ENCODE data around the gene CHST8.
"Not testable (repeated sequence)": the region's sequence is repeated elsewhere in the genome, so short reads cannot be mapped to it uniquely, and the experiment has no call there.

The CHST8 gene

DNA sequence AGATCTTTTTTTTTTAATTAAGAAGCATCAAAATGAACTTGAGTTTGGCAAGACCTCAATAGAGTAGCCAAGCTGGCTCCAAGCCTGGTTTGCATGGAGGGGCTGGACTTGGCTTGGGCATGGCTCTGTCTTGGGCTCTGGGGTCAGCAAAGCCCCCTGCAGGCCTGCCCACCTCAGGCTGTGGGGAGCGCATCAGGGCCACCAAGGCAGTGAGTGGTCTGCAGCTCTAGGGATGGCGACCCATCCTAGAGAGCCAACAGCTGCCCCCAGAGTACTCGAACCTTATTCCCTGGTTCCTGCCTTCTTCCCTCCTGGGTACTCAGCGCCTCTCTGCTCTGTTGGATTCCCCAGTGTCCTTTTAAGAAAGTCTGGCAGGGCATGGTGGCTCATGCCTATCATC, 5.4 kb upstream of the CHST8 start:
- Histone ChIP-seq H3K27ac (replicated peaks) (no peak overlapping the region), H3K27me3 (ENCODE audit: insufficient read depth, poor library complexity, severe bottlenecking) (peaks cover 10% of the 10 kb centered on the region), H3K4me3 (replicated peaks; ENCODE audit: insufficient read depth, low read length) (no peak overlapping the region)
- no peak for DNase-seq (ENCODE audit: low read depth in 1 of 2, low spot score in 1 of 2)
- TF ChIP-seq, protein P1, sequence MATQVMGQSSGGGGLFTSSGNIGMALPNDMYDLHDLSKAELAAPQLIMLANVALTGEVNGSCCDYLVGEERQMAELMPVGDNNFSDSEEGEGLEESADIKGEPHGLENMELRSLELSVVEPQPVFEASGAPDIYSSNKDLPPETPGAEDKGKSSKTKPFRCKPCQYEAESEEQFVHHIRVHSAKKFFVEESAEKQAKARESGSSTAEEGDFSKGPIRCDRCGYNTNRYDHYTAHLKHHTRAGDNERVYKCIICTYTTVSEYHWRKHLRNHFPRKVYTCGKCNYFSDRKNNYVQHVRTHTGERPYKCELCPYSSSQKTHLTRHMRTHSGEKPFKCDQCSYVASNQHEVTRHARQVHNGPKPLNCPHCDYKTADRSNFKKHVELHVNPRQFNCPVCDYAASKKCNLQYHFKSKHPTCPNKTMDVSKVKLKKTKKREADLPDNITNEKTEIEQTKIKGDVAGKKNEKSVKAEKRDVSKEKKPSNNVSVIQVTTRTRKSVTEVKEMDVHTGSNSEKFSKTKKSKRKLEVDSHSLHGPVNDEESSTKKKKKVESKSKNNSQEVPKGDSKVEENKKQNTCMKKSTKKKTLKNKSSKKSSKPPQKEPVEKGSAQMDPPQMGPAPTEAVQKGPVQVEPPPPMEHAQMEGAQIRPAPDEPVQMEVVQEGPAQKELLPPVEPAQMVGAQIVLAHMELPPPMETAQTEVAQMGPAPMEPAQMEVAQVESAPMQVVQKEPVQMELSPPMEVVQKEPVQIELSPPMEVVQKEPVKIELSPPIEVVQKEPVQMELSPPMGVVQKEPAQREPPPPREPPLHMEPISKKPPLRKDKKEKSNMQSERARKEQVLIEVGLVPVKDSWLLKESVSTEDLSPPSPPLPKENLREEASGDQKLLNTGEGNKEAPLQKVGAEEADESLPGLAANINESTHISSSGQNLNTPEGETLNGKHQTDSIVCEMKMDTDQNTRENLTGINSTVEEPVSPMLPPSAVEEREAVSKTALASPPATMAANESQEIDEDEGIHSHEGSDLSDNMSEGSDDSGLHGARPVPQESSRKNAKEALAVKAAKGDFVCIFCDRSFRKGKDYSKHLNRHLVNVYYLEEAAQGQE (IDR thresholded peaks at IDR 0.05; ENCODE audit: insufficient replicate concordance, low read depth), result no peak
- TF ChIP-seq SPI1 (IDR thresholded peaks at IDR 0.05; ENCODE audit: borderline replicate concordance, low read depth) (no peak), GABPA (IDR thresholded peaks at IDR 0.05; ENCODE audit: low read depth) (no peak), POLR2AphosphoS5 (IDR thresholded peaks at IDR 0.05; ENCODE audit: low read depth) (no peak)
- TF ChIP-seq, protein P2, sequence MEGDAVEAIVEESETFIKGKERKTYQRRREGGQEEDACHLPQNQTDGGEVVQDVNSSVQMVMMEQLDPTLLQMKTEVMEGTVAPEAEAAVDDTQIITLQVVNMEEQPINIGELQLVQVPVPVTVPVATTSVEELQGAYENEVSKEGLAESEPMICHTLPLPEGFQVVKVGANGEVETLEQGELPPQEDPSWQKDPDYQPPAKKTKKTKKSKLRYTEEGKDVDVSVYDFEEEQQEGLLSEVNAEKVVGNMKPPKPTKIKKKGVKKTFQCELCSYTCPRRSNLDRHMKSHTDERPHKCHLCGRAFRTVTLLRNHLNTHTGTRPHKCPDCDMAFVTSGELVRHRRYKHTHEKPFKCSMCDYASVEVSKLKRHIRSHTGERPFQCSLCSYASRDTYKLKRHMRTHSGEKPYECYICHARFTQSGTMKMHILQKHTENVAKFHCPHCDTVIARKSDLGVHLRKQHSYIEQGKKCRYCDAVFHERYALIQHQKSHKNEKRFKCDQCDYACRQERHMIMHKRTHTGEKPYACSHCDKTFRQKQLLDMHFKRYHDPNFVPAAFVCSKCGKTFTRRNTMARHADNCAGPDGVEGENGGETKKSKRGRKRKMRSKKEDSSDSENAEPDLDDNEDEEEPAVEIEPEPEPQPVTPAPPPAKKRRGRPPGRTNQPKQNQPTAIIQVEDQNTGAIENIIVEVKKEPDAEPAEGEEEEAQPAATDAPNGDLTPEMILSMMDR (IDR thresholded peaks at IDR 0.05; ENCODE audit: insufficient read depth, low read length), result no peak

DNA sequence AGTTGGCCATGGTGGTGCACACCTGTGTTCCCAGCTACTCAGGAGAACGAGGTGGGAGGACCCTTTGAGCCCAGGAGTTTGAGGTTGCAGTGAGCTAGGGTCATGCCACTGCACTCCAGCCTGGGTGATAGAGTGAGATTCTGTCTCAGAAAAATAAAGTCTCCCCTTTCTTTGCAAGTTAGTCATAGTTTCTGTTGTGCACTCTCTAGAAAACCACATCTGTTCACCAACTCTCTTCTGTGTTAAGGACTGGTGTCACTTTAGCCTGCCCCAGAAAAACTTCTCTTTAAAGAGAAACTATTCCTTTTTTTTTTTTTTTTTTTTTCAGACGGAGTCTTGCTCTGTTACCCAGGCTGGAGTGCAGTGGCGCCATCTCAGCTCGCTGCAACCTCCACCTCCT, 4.9 kb upstream of the CHST8 start:
- Histone ChIP-seq H3K27me3 (ENCODE audit: insufficient read depth, poor library complexity, severe bottlenecking) (peaks cover 12% of the 10 kb centered on the region), H3K4me3 (replicated peaks; ENCODE audit: insufficient read depth, low read length) (no peak overlapping the region), H3K27ac (replicated peaks) (no peak overlapping the region)
- no peak for DNase-seq (ENCODE audit: low read depth in 1 of 2, low spot score in 1 of 2)
- TF ChIP-seq, protein P1 (IDR thresholded peaks at IDR 0.05; ENCODE audit: insufficient replicate concordance, low read depth), result no peak
- TF ChIP-seq GABPA (IDR thresholded peaks at IDR 0.05; ENCODE audit: low read depth), result no peak
- TF ChIP-seq, protein P2 (IDR thresholded peaks at IDR 0.05; ENCODE audit: insufficient read depth, low read length), result no peak

DNA sequence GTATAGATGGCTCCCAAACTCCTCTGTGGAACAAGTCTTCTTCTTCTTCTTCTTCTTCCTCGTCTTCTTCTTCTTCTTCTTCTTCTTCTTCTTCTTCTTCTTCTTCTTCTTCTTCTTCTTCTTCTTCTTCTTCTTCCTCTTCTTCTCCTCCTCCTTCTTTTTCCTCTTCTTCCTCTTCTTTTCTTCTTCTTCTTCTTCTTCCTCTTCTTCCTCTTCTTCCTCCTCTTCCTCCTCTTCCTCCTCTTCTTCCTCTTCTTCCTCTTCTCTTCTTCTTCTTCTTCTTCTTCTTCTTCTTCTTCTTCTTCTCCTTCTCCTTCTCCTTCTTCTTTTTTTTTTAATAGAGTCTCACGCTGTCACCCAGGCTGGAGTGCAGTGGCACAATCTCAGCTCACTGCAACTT, 3.4 kb upstream of the CHST8 start:
- H3K4me3 ChIP-seq (replicated peaks; ENCODE audit: insufficient read depth, low read length); H3K27ac ChIP-seq (replicated peaks); DNase-seq (ENCODE audit: low read depth in 1 of 2, low spot score in 1 of 2): not testable (repeated sequence)
- H3K27me3 ChIP-seq (ENCODE audit: insufficient read depth, poor library complexity, severe bottlenecking), result peaks cover 25% of the 10 kb centered on the region

DNA sequence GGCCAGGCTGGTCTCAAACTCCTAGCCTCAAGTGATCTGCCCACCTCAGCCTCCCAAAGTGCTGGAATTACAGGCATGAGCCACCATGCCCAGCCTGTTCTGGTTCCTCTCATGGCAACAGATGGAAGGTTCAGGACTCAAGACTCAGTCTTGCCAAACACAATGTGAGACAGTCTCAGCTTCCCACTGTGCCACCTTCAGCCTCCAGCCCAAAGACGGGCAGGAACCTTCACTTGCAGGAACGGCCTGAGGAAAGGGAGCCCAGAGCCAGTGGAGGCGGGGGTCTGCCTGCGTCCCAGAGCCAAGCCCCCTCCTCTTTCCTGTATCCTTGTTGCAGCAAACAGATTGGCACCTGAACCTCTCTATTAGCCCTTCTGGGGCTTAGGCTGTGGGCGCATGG, 2.9 kb upstream of the CHST8 start:
- DNase-seq (ENCODE audit: low read depth in 1 of 2, low spot score in 1 of 2), result no peak
- TF ChIP-seq POLR2AphosphoS5 (IDR thresholded peaks at IDR 0.05; ENCODE audit: low read depth), result no peak
- TF ChIP-seq, protein P2 (IDR thresholded peaks at IDR 0.05; ENCODE audit: insufficient read depth, low read length), result no peak
- no peak for TF ChIP-seq SPI1 (IDR thresholded peaks at IDR 0.05; ENCODE audit: borderline replicate concordance, low read depth)
- TF ChIP-seq, protein P1 (IDR thresholded peaks at IDR 0.05; ENCODE audit: insufficient replicate concordance, low read depth), result no peak
- TF ChIP-seq GABPA (IDR thresholded peaks at IDR 0.05; ENCODE audit: low read depth), result no peak
- Histone ChIP-seq H3K27me3 (ENCODE audit: insufficient read depth, poor library complexity, severe bottlenecking) (peaks cover 31% of the 10 kb centered on the region), H3K27ac (replicated peaks) (no peak overlapping the region), H3K4me3 (replicated peaks; ENCODE audit: insufficient read depth, low read length) (no peak overlapping the region)

All from HL-60 (cell line).